Gastroesophageal sphincter (tissue), 3 donors: ENCODE results near the gene KIFC3.

Experiments used
- CTCF ChIP-seq, 4 experiments: fragments of 200-600 bp in 2 of 4; fragments of 450-650 bp in 2 of 4; sonication (generic) in 1 of 4; IDR thresholded peaks; one replicate each; pipeline ENCODE4 v1.5.1; 2017 to 2019; ENCODE audit warnings: antibody characterized with exemption in 4 of 4, mild to moderate bottlenecking in 2 of 4, moderate library complexity in 2 of 4
- EP300 ChIP-seq: sonication (generic); formaldehyde crosslinking; IDR thresholded peaks from one replicate; pipeline ENCODE4 v1.6.1; 2017; ENCODE audit warnings: antibody characterized with exemption, mild to moderate bottlenecking
- POLR2A ChIP-seq, 2 donors: fragments of 450-650 bp; IDR thresholded peaks; one replicate each; pipeline ENCODE4 v1.6.1; 2017; ENCODE audit warnings: antibody characterized with exemption in 2 of 2, mild to moderate bottlenecking in 2 of 2, moderate library complexity in 1 of 2
- POLR2AphosphoS5 ChIP-seq: sonication (generic); formaldehyde crosslinking; IDR thresholded peaks from one replicate; pipeline ENCODE4 v1.6.1; 2017; ENCODE audit warnings: antibody characterized with exemption

GRCh38 chr16:57764006-57764340, 38.3 kb downstream of the KIFC3 start:
- no peak for TF ChIP-seq CTCF (IDR thresholded peaks at IDR 0.05)
- no peak for TF ChIP-seq POLR2A (IDR thresholded peaks at IDR 0.05)
- no peak for TF ChIP-seq POLR2AphosphoS5
- TF ChIP-seq EP300, result no peak
